GM23338 (cell line): ENCODE measurements around the gene CALML3. TPM values are rescaled to one million over a fixed set of nuclear protein-coding genes. Genes with fewer than 3 reads are reported as not detected.

Source experiments
- ATAC-seq: fragments of 200-7000 bp; cut with Tn5 transposase; 3 replicates; pipeline ENCODE4 v1.9.1; 2020
- DNase-seq: peaks from one replicate; pipeline ENCODE4 v3.0.0-alpha.2; 2015; ENCODE audit warnings: low spot score
- H2AFZ ChIP-seq: fragments of 200-600 bp; sonication (generic); 2 replicates; pipeline ENCODE4 v1.8.0; 2016; ENCODE audit warnings: antibody characterized with exemption, mild to moderate bottlenecking, moderate library complexity
- H3F3A ChIP-seq: fragments of 200-600 bp; sonication (generic); replicated peaks from 2 replicates; pipeline ENCODE4 v1.8.0; 2017; ENCODE audit warnings: antibody characterized with exemption, mixed run types, low read depth
- H3K27ac ChIP-seq: fragments of 200-600 bp; sonication (generic); 2 replicates; pipeline ENCODE4 v1.6.1; 2016; ENCODE audit warnings: low read depth
- H3K27me3 ChIP-seq: fragments of 200-600 bp; sonication (generic); 2 replicates; pipeline ENCODE4 v1.8.0; 2016; ENCODE audit warnings: mild to moderate bottlenecking, mixed run types, moderate library complexity; ENCODE audit not compliant: insufficient read depth
- H3K36me3 ChIP-seq: fragments of 200-600 bp; sonication (generic); 2 replicates; pipeline ENCODE4 v1.8.0; 2016; ENCODE audit warnings: mild to moderate bottlenecking; ENCODE audit not compliant: insufficient read depth
- H3K4me1 ChIP-seq: fragments of 200-600 bp; sonication (generic); 2 replicates; pipeline ENCODE4 v1.8.0; 2016; ENCODE audit warnings: mild to moderate bottlenecking, moderate library complexity; ENCODE audit not compliant: insufficient read depth
- H3K4me2 ChIP-seq: fragments of 200-600 bp; sonication (generic); 2 replicates; pipeline ENCODE4 v1.7.1; 2017; ENCODE audit warnings: mixed run types
- H3K4me3 ChIP-seq: fragments of 200-600 bp; sonication (generic); 2 replicates; pipeline ENCODE4 v1.6.1; 2016; ENCODE audit warnings: mixed run types
- H3K79me2 ChIP-seq: fragments of 200-600 bp; sonication (generic); replicated peaks from 2 replicates; pipeline ENCODE4 v1.8.0; 2017; ENCODE audit warnings: mild to moderate bottlenecking; ENCODE audit not compliant: insufficient read depth
- H3K9me2 ChIP-seq: fragments of 200-600 bp; sonication (generic); 2 replicates; pipeline ENCODE4 v1.8.0; 2017; ENCODE audit not compliant: insufficient read depth
- H4K20me1 ChIP-seq: fragments of 200-600 bp; sonication (generic); replicated peaks from 2 replicates; pipeline ENCODE4 v1.8.0; 2017; ENCODE audit warnings: mild to moderate bottlenecking; ENCODE audit not compliant: insufficient read depth
- H3K27ac Mint-ChIP-seq: 2 replicates; pipeline ENCODE4 v1.8.0; 2020; ENCODE audit warnings: inconsistent platforms, mild to moderate bottlenecking, moderate library complexity, mixed read lengths
- H3K27me3 Mint-ChIP-seq: 3 replicates; pipeline ENCODE4 v1.8.0; 2022; ENCODE audit warnings: low read depth, mild to moderate bottlenecking, moderate library complexity, mixed read lengths, inconsistent platforms; ENCODE audit not compliant: insufficient read depth, poor library complexity
- H3K36me3 Mint-ChIP-seq: 3 replicates; pipeline ENCODE4 v1.8.0; 2021; ENCODE audit warnings: low read depth, mild to moderate bottlenecking, inconsistent platforms, moderate library complexity, mixed read lengths
- H3K4me1 Mint-ChIP-seq: 3 replicates; pipeline ENCODE4 v1.8.0; 2020; ENCODE audit warnings: mild to moderate bottlenecking, inconsistent platforms, mixed read lengths
- H3K4me3 Mint-ChIP-seq: 3 replicates; pipeline ENCODE4 v1.8.0; 2021; ENCODE audit warnings: moderate library complexity, mild to moderate bottlenecking, inconsistent platforms, mixed read lengths
- H3K9me3 Mint-ChIP-seq: 3 replicates; pipeline ENCODE4 v1.8.0; 2020; ENCODE audit warnings: moderate library complexity, mild to moderate bottlenecking, inconsistent platforms, mixed read lengths
- CREB1 ChIP-seq: fragments of 250-450 bp; sonication (Bioruptor Pico); IDR thresholded peaks from 2 replicates; pipeline ENCODE4 v1.5.0; 2020; ENCODE audit warnings: low read depth, mild to moderate bottlenecking, moderate library complexity
- EZH2 ChIP-seq: fragments of 200-600 bp; sonication (generic); IDR thresholded peaks from one replicate; pipeline ENCODE4 v1.8.0; 2017; ENCODE audit warnings: antibody characterized with exemption, mild to moderate bottlenecking, low read depth; ENCODE audit not compliant: unreplicated experiment
- EZH2phosphoT487 ChIP-seq: fragments of 200-600 bp; sonication (generic); IDR thresholded peaks from one replicate; pipeline ENCODE4 v1.8.1; 2018; ENCODE audit warnings: antibody characterized with exemption; ENCODE audit not compliant: unreplicated experiment
- JUNB ChIP-seq: IDR thresholded peaks from one replicate; pipeline ENCODE4 v1.6.1; 2016; ENCODE audit warnings: antibody characterized with exemption; ENCODE audit not compliant: unreplicated experiment
- NANOG ChIP-seq: IDR thresholded peaks from 2 replicates; pipeline ENCODE4 v1.6.1; 2016; ENCODE audit warnings: antibody characterized with exemption, borderline replicate concordance
- POLR2AphosphoS5 ChIP-seq: IDR thresholded peaks from 2 replicates; pipeline ENCODE4 v1.6.1; 2016; ENCODE audit warnings: antibody characterized with exemption, low read depth
- REST ChIP-seq: IDR thresholded peaks from one replicate; pipeline ENCODE4 v1.6.1; 2018; ENCODE audit warnings: antibody characterized with exemption; ENCODE audit not compliant: unreplicated experiment
- STAT1 ChIP-seq: IDR thresholded peaks from one replicate; pipeline ENCODE4 v1.6.1; 2016; ENCODE audit warnings: antibody characterized with exemption; ENCODE audit not compliant: unreplicated experiment
- ZNF114 ChIP-seq: fragments of 250-450 bp; sonication (Bioruptor Pico); IDR thresholded peaks from 2 replicates; pipeline ENCODE4 v1.5.0; 2020; ENCODE audit warnings: mild to moderate bottlenecking, moderate library complexity
- ZNF331 ChIP-seq: fragments of 250-450 bp; sonication (Bioruptor Pico); IDR thresholded peaks from 2 replicates; pipeline ENCODE4 v1.5.0; 2020; ENCODE audit warnings: low read depth, mild to moderate bottlenecking, moderate library complexity
- polyA plus RNA-seq: library from polyadenylated mRNA; unstranded; fragments of >200 nt; fragmentation: Nextera tagmentation; extraction: Ambion mirVana; gene quantifications from 2 replicates; pipeline ENCODE4 v1.2.1, GENCODE V29; 2016
- total RNA-seq: library from RNA; depleted of rRNA; stranded (reverse); fragments of >200 nt; shearing (Covaris generic); gene quantifications from 2 replicates; pipeline ENCODE4 v1.2.3, GENCODE V29; 2014
- TF ChIP-seq, protein P1 (sequence below), 2 experiments: fragments of 200-600 bp in 1 of 2; sonication (generic) in 1 of 2; conservative IDR thresholded peaks; 2 replicates each; pipeline versions ENCODE4 v1.5.1 to v1.6.1; 2016 to 2017; ENCODE audit warnings: antibody characterized with exemption in 2 of 2, low read depth in 2 of 2, mild to moderate bottlenecking in 2 of 2, moderate library complexity in 1 of 2
- TF ChIP-seq, protein P2 (sequence below): fragments of 250-450 bp; sonication (Bioruptor Pico); IDR thresholded peaks from 2 replicates; pipeline ENCODE4 v1.5.0; 2020; ENCODE audit warnings: mild to moderate bottlenecking, moderate library complexity
- TF ChIP-seq, protein P3 (sequence below): IDR thresholded peaks from 2 replicates; pipeline ENCODE4 v1.6.1; 2016; ENCODE audit warnings: antibody characterized with exemption

Gene CALML3
- total and polyA plus RNA-seq, 2 experiments from 2014 or later = not detected

GRCh38 chr10:5500910-5501309, 23.9 kb upstream of the CALML3 start:
- H4K20me1 ChIP-seq = no peaks in the 10 kb centered on the region
- H3K27ac Mint-ChIP-seq = no peak overlapping the region

More at GRCh38 chr10:5500910-5501309, 23.9 kb upstream of the CALML3 start:
- DNase-seq = no peak
- no peaks in the 10 kb centered on the region for H3K9me3 Mint-ChIP-seq
- H3K4me1 Mint-ChIP-seq = peaks cover 23% of the 10 kb centered on the region
- Histone ChIP-seq H3K27me3 (no peaks in the 10 kb centered on the region), H3K79me2 (no peaks in the 10 kb centered on the region), H2AFZ (no peak overlapping the region; the same call in 1 of the 2 replicates), H3K27ac (no peak overlapping the region), H3K4me2 (no peak overlapping the region), H3F3A (no peaks in the 10 kb centered on the region), H3K9me2 (no peaks in the 10 kb centered on the region), H3K4me3 (no peak overlapping the region), H3K36me3 (no peaks in the 10 kb centered on the region), H3K4me1 (no peaks in the 10 kb centered on the region)
- no peaks in the 10 kb centered on the region for H3K36me3 Mint-ChIP-seq
- TF ChIP-seq STAT1 (no peak), EZH2 (no peak), REST (no peak), CREB1 (CRISPR knock-in tag) (no peak), ZNF114 (no peak), NANOG (no peak), ZNF331 (CRISPR knock-in tag) (no peak), JUNB (no peak), POLR2AphosphoS5 (no peak), EZH2phosphoT487 (no peak)
- TF ChIP-seq, protein P1, sequence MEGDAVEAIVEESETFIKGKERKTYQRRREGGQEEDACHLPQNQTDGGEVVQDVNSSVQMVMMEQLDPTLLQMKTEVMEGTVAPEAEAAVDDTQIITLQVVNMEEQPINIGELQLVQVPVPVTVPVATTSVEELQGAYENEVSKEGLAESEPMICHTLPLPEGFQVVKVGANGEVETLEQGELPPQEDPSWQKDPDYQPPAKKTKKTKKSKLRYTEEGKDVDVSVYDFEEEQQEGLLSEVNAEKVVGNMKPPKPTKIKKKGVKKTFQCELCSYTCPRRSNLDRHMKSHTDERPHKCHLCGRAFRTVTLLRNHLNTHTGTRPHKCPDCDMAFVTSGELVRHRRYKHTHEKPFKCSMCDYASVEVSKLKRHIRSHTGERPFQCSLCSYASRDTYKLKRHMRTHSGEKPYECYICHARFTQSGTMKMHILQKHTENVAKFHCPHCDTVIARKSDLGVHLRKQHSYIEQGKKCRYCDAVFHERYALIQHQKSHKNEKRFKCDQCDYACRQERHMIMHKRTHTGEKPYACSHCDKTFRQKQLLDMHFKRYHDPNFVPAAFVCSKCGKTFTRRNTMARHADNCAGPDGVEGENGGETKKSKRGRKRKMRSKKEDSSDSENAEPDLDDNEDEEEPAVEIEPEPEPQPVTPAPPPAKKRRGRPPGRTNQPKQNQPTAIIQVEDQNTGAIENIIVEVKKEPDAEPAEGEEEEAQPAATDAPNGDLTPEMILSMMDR (conservative IDR thresholded peaks at IDR 0.05; ENCODE audit: low read depth in 2 of 2) = no peak
- TF ChIP-seq, protein P2, sequence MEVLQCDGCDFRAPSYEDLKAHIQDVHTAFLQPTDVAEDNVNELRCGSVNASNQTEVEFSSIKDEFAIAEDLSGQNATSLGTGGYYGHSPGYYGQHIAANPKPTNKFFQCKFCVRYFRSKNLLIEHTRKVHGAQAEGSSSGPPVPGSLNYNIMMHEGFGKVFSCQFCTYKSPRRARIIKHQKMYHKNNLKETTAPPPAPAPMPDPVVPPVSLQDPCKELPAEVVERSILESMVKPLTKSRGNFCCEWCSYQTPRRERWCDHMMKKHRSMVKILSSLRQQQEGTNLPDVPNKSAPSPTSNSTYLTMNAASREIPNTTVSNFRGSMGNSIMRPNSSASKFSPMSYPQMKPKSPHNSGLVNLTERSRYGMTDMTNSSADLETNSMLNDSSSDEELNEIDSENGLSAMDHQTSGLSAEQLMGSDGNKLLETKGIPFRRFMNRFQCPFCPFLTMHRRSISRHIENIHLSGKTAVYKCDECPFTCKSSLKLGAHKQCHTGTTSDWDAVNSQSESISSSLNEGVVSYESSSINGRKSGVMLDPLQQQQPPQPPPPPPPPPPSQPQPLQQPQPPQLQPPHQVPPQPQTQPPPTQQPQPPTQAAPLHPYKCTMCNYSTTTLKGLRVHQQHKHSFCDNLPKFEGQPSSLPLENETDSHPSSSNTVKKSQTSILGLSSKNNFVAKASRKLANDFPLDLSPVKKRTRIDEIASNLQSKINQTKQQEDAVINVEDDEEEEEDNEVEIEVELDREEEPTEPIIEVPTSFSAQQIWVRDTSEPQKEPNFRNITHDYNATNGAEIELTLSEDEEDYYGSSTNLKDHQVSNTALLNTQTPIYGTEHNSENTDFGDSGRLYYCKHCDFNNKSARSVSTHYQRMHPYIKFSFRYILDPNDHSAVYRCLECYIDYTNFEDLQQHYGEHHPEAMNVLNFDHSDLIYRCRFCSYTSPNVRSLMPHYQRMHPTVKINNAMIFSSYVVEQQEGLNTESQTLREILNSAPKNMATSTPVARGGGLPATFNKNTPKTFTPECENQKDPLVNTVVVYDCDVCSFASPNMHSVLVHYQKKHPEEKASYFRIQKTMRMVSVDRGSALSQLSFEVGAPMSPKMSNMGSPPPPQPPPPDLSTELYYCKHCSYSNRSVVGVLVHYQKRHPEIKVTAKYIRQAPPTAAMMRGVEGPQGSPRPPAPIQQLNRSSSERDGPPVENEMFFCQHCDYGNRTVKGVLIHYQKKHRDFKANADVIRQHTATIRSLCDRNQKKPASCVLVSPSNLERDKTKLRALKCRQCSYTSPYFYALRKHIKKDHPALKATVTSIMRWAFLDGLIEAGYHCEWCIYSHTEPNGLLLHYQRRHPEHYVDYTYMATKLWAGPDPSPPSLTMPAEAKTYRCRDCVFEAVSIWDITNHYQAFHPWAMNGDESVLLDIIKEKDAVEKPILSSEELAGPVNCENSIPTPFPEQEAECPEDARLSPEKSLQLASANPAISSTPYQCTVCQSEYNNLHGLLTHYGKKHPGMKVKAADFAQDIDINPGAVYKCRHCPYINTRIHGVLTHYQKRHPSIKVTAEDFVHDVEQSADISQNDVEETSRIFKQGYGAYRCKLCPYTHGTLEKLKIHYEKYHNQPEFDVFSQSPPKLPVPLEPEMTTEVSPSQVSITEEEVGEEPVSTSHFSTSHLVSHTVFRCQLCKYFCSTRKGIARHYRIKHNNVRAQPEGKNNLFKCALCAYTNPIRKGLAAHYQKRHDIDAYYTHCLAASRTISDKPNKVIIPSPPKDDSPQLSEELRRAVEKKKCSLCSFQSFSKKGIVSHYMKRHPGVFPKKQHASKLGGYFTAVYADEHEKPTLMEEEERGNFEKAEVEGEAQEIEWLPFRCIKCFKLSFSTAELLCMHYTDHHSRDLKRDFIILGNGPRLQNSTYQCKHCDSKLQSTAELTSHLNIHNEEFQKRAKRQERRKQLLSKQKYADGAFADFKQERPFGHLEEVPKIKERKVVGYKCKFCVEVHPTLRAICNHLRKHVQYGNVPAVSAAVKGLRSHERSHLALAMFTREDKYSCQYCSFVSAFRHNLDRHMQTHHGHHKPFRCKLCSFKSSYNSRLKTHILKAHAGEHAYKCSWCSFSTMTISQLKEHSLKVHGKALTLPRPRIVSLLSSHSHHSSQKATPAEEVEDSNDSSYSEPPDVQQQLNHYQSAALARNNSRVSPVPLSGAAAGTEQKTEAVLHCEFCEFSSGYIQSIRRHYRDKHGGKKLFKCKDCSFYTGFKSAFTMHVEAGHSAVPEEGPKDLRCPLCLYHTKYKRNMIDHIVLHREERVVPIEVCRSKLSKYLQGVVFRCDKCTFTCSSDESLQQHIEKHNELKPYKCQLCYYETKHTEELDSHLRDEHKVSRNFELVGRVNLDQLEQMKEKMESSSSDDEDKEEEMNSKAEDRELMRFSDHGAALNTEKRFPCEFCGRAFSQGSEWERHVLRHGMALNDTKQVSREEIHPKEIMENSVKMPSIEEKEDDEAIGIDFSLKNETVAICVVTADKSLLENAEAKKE (CRISPR knock-in tag) = no peak
- TF ChIP-seq, protein P3, sequence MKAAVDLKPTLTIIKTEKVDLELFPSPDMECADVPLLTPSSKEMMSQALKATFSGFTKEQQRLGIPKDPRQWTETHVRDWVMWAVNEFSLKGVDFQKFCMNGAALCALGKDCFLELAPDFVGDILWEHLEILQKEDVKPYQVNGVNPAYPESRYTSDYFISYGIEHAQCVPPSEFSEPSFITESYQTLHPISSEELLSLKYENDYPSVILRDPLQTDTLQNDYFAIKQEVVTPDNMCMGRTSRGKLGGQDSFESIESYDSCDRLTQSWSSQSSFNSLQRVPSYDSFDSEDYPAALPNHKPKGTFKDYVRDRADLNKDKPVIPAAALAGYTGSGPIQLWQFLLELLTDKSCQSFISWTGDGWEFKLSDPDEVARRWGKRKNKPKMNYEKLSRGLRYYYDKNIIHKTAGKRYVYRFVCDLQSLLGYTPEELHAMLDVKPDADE = no peak
- no peak for ATAC-seq
- H3K4me3 Mint-ChIP-seq = no peak overlapping the region
- peaks cover 2% of the 10 kb centered on the region for H3K27me3 Mint-ChIP-seq
